Measurements from ENCODE around the gene ASAP3. TPM values are rescaled to one million over a fixed set of nuclear protein-coding genes. Genes with fewer than 3 reads are reported as not detected.
A peak's percentile ranks its signal among the peaks of the same experiment; 100 is the strongest.

ASAP3 gene
- total and polyA plus RNA-seq, 12 donors, result 22.4 to 122 (median 77.3) TPM

GRCh38 chr1:23407016-23407630 lies 76.9 kb downstream of the ASAP3 start:
- intact Hi-C loops (cut with DNase I), result loop anchor here in 1 of 2 donors (10.0 kb wide), 1 partner anchor 72 kb away; no protein-coding TSS in a partner anchor
- TF ChIP-seq POLR2A (IDR thresholded peaks at IDR 0.05) (no peak), CTCF (IDR thresholded peaks at IDR 0.05) (no peak)
- 72 to 80% (median 78%) methylated on average over 8 of the region's 8 CpGs for WGBS, 4 donors
- Histone ChIP-seq H3K36me3 (replicated peaks in 1 of 2) (peaks cover 0 to 6% of the 10 kb centered on the region in 2 donors), H3K27ac (peak overlapping the region in 3 of 5 donors; percentile 26 to 48 (median 35)), H3K4me1 (replicated peaks in 1 of 2) (peaks cover 16 to 50% of the 10 kb centered on the region in 2 donors), H3K9me3 (replicated peaks in 1 of 3) (no peaks in the 10 kb centered on the region), H3K27me3 (no peaks in the 10 kb centered on the region), H3K4me3 (no peak overlapping the region)
- peak in 5 of 7 donors; percentile 57 to 65 (median 59) for DNase-seq

- peaks cover 0 to 6% of the 10 kb centered on the region in 2 donors for H3K36me3 ChIP-seq (replicated peaks in 1 of 2)
- no peak for TF ChIP-seq POLR2A (IDR thresholded peaks at IDR 0.05)
- no peak for TF ChIP-seq CTCF (IDR thresholded peaks at IDR 0.05)
- intact Hi-C loops (cut with DNase I), result loop anchor here in 1 of 2 donors (10.0 kb wide), 1 partner anchor 71 kb away; no protein-coding TSS in a partner anchor
- DNase-seq, result no peak
- no peaks in the 10 kb centered on the region for H3K9me3 ChIP-seq (replicated peaks in 1 of 3)
- H3K4me1 ChIP-seq (replicated peaks in 1 of 2), result peaks cover 16 to 44% of the 10 kb centered on the region in 2 donors
- 67 to 81% (median 77%) methylated on average over 3 of the region's 3 CpGs for WGBS, 4 donors
- no peak overlapping the region for H3K4me3 ChIP-seq
- peak overlapping the region in 2 of 5 donors; percentile 47 to 48 for H3K27ac ChIP-seq
- H3K27me3 ChIP-seq, result no peaks in the 10 kb centered on the region
These were observed 78.0 kb downstream of the ASAP3 start for GRCh38 chr1:23405946-23406345.

- peak; percentile 89 to 97 (median 96) for DNase-seq
- Histone ChIP-seq H3K4me1 (replicated peaks in 1 of 2) (peaks cover 16 to 52% of the 10 kb centered on the region in 2 donors), H3K36me3 (replicated peaks in 1 of 2) (peaks cover 0 to 6% of the 10 kb centered on the region in 2 donors), H3K9me3 (replicated peaks in 1 of 3) (no peaks in the 10 kb centered on the region), H3K27me3 (no peaks in the 10 kb centered on the region), H3K4me3 (no peak overlapping the region), H3K27ac (peak overlapping the region in 4 of 5 donors; percentile 33 to 87 (median 50))
- peak; percentile 91 to 96 (median 95) for TF ChIP-seq CTCF (IDR thresholded peaks at IDR 0.05)
- peak in 1 of 2 donors; percentile 28 for TF ChIP-seq POLR2A (IDR thresholded peaks at IDR 0.05)
- WGBS, 4 donors, result 8 to 15% (median 10%) methylated on average over 6 to 19 of the region's 19 CpGs
- intact Hi-C loops (cut with DNase I), result loop anchor here in 1 of 2 donors (10.0 kb wide), 1 partner anchor 69 kb away; no protein-coding TSS in a partner anchor
These were observed 80.1 kb downstream of the ASAP3 start for GRCh38 chr1:23403735-23404486.

GRCh38 chr1:23403355-23403734 lies 80.6 kb downstream of the ASAP3 start:
- TF ChIP-seq POLR2A (IDR thresholded peaks at IDR 0.05) (no peak), CTCF (IDR thresholded peaks at IDR 0.05) (no peak)
- peaks cover 0 to 2% of the 10 kb centered on the region in 2 donors for H3K36me3 ChIP-seq (replicated peaks in 1 of 2)
- intact Hi-C loops (cut with DNase I), result loop anchor here in 1 of 2 donors (10.0 kb wide), 1 partner anchor 69 kb away; no protein-coding TSS in a partner anchor
- H3K27ac ChIP-seq, result peak overlapping the region in 4 of 5 donors; percentile 33 to 87 (median 49)
- H3K27me3 ChIP-seq, result no peaks in the 10 kb centered on the region
- no peak for DNase-seq
- WGBS, 4 donors, result 54 to 69% (median 58%) methylated on average over 4 of the region's 4 CpGs
- peaks cover 16 to 52% of the 10 kb centered on the region in 2 donors for H3K4me1 ChIP-seq (replicated peaks in 1 of 2)
- H3K9me3 ChIP-seq (replicated peaks in 1 of 3), result no peaks in the 10 kb centered on the region
- H3K4me3 ChIP-seq, result no peak overlapping the region

All from adrenal gland (tissue), 12 donors.